ENCODE results near the gene MSL1.

DNA sequence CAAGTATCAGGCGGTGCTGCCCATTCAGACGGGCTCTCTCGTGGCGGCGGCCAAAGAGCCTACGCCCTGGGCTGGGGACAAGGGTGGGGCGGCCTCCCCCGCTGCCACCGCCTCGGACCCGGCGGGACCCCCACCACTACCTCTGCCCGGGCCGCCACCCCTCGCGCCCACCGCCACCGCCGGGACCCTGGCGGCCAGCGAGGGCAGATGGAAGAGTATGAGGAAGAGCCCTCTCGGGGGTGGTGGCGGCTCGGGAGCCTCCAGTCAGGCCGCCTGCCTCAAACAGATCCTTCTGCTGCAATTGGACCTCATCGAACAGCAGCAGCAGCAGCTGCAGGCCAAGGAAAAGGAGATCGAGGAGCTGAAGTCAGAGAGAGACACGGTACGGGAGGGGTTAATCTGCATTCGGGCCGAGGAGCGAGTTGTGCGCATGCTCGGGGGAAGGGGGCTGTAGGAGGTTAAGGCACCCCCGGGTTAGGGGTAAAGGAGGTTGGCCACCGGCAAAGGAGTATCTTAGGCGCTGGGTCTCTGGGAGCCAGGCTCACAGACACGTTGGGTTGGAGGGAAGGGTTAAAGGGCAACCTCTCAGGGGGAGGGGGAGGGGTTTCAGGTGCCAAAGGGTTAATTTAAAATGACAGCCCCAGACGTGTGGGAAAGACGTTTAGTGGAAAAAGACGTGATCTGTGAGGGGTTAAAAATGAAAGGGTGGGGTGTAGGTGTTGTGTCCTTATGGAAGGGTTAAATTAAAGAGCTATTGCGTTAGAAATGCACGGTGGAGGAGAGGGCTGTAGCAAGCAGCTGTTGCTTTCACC is 1.4 kb downstream of the MSL1 start:
- TF ChIP-seq, protein P1, sequence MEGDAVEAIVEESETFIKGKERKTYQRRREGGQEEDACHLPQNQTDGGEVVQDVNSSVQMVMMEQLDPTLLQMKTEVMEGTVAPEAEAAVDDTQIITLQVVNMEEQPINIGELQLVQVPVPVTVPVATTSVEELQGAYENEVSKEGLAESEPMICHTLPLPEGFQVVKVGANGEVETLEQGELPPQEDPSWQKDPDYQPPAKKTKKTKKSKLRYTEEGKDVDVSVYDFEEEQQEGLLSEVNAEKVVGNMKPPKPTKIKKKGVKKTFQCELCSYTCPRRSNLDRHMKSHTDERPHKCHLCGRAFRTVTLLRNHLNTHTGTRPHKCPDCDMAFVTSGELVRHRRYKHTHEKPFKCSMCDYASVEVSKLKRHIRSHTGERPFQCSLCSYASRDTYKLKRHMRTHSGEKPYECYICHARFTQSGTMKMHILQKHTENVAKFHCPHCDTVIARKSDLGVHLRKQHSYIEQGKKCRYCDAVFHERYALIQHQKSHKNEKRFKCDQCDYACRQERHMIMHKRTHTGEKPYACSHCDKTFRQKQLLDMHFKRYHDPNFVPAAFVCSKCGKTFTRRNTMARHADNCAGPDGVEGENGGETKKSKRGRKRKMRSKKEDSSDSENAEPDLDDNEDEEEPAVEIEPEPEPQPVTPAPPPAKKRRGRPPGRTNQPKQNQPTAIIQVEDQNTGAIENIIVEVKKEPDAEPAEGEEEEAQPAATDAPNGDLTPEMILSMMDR (IDR thresholded peaks at IDR 0.05; ENCODE audit: poor library complexity, severe bottlenecking): no peak
- peak; percentile 47 for TF ChIP-seq SMC3 (conservative IDR thresholded peaks at IDR 0.05; ENCODE audit: poor library complexity)
- TF ChIP-seq EZH2 (IDR thresholded peaks at IDR 0.05; ENCODE audit: borderline replicate concordance, insufficient read depth, low read length, poor library complexity, severe bottlenecking): no peak
- TF ChIP-seq TAF1 (IDR thresholded peaks at IDR 0.05; ENCODE audit: low read depth): peak; percentile 74
